Mesodermal cell (in vitro differentiated cells): Measurements from ENCODE around the gene OOSP4A.

Experiments
- H3K27ac ChIP-seq: 2 replicates; pipeline ENCODE4 v1.7.0; 2013; ENCODE audit warnings: mild to moderate bottlenecking, low read depth, low read length, moderate library complexity; ENCODE audit not compliant: severe bottlenecking
- H3K36me3 ChIP-seq: 2 replicates; pipeline ENCODE4 v1.7.1; 2013; ENCODE audit warnings: mild to moderate bottlenecking, low read length, moderate library complexity; ENCODE audit not compliant: control insufficient read depth, insufficient read depth
- H3K4me1 ChIP-seq: one replicate; pipeline ENCODE4 v1.7.1; 2013; ENCODE audit warnings: mild to moderate bottlenecking, low read length; ENCODE audit not compliant: insufficient read depth, control insufficient read depth, poor library complexity, severe bottlenecking
- H3K4me3 ChIP-seq: 2 replicates; pipeline ENCODE4 v1.7.0; 2013; ENCODE audit warnings: low read length, control low read depth, mild to moderate bottlenecking; ENCODE audit not compliant: insufficient read depth, poor library complexity, severe bottlenecking; ENCODE audit errors: extremely low read depth
- H3K9me3 ChIP-seq: 2 replicates; pipeline ENCODE4 v1.7.1; 2013; ENCODE audit warnings: mild to moderate bottlenecking, low read length, moderate library complexity; ENCODE audit not compliant: control insufficient read depth
- WGBS, 2 experiments: methylation state at CpG; one replicate each; pipeline ENCODE4 v1.1.5; 2013; ENCODE audit warnings: missing lambda C conversion rate in 2 of 2; ENCODE audit not compliant: insufficient coverage in 2 of 2; 5-methylcytosine and 5-hydroxymethylcytosine counted together

Gene OOSP4A

DNA sequence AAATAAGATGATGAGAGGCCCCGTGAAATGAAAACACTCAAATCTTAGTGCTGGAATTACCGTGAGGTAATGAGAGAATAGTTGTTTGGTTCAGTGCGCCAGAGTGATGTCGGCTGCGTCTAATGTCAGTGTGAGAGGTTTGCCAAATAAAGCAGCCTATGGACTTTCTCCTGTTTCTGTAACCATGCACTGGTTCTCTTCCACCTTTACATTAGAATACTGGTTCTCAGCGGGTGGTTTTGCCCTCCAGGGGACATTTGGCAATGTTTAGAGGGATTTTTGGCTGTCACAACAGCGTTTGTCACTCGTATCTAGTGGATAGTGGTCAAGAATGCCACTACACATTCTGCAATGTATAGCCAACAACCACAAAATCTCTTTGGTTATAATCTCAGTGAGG lies 54.2 kb downstream of the OOSP4A start:
- no peaks in the 10 kb centered on the region for H3K4me1 ChIP-seq
- no peaks in the 10 kb centered on the region for H3K36me3 ChIP-seq
- no peak overlapping the region for H3K27ac ChIP-seq
- no peak overlapping the region for H3K4me3 ChIP-seq
- WGBS, 2 experiments = 49% methylated on average over 4 to 6 of the region's 8 CpGs
- no peaks in the 10 kb centered on the region for H3K9me3 ChIP-seq
